ENCODE results near the gene CALML5.

The CALML5 gene, protein sequence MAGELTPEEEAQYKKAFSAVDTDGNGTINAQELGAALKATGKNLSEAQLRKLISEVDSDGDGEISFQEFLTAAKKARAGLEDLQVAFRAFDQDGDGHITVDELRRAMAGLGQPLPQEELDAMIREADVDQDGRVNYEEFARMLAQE

GRCh38 chr10:5499493-5500140 is at the start of gene CALML5:
Gene CALML5 (minus strand): TSS chr10:5499570. CDS start chr10:5499438, 132 bp downstream.
- DNase-seq (ENCODE audit: low read depth in 2 of 2), result no peak

DNA sequence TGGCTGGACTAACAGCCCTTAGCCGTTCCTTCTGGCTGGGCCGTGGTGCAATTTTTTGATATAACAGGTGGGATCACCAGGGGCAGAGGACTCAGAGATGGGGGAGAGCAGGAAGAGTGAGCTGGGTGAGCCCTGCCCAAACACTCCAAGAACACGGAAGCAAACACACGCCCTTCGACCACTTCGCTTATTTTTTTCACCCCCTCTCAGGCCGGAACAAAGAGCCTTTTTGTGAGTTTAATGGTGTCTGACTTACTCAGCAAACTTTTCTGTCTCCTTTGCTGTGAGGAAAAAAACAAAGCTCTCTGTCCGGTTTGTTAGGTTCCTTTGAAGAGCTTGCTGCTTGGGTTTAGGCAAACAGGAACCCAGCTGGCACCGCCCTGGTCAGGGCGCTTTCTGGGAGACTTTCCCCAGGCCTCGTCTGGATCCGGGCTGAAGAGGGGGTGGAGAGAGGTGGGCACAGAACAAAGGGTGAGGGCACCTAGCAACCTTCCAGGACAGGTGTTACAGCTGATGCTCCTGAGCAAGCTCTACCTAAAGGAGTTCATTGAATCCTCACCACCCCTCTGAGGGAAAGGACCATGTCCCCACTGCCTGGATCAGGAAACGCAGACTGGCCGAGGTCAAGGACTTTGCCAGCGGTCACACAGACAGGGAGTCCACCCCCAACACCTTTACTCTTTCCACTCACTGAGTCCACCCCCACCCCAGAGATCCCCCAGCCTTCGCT is 48.7 kb upstream of the CALML5 start:
- no peak for DNase-seq (ENCODE audit: low read depth in 2 of 2)

- DNase-seq (ENCODE audit: low read depth in 2 of 2), result no peak
These were observed 48.2 kb upstream of the CALML5 start for GRCh38 chr10:5547681-5547930.

DNA sequence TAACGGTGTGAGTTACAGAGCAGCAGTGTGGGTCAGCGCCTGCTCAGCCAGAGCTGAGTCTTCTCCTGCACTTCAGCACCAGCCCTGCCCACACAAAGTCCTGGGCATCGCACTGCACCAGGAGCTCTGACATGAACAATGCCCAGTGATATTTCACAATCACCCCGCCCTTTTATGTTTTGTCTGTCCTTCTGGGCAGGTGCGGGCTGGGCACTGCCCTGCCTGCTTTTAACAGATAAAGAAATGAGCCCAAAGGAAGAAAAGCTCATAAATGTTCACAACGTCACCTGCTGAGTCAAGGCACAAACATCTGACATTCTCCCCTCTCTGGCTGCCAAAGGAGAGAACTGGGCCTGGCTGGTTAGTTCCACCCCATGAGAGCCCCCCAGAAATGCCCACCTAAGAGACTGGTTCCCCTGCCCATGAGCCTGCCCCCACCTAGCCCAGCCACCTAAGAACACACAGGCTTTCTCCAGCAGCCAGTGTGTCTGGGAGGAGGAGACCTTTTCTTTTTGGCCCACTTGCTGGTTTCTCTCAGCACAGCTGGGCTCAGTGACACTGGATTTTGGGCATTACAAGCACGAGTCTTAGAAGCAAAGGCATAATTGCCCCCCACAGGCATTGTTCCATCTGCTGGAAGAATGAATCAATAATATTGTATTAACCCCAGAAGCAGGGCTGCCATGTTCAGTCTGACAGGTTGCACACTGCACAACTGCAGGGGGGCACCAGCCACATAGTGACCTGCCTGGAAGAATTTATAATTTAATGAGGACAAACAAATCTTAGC is 47.7 kb upstream of the CALML5 start:
- no peak for DNase-seq (ENCODE audit: low read depth in 2 of 2)

DNA sequence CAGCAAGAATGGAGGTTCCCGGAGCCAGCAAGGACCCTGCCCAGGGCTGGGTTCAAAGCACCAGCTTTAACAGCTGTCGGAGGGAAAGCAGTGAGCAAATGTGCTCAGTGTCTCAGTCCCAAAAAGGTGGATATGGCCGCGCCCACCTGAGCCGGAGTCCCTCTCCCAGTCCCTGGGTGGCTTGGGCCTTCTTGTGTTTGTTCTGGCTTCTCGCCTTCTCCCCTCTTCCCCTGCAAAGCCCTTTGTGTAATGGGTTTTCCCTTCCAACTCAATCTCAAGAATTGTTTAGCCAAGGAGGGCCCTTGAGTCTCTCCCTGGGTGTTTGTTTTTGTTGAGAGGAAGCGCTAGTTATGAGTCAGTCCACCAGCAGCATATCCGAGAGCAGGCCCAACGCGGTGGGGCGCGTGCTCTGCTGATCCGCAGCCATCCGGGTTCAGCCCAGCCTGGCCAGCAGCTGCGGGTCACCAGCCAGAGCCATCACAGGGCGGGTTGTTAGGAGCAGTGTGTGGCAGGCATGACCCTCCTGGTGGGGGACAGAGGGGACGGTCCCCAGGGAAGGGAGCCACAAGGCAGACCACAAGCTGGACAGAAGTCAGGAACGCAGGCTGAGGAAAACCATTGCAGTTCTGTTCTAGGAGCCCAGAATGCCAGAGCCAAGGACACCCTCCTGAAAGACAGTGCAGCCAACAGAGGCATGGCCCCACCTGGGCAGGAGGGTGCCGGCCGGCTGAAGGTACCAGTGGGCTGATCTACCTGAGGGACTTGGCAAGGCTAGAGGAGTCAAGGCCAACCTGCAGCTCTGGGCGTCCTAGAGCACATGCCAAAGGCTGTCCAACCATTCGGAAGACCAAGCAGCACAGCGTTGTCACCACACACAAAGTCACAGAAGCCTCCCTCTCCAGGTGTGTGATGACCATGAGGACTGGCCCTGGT is 46.7 kb upstream of the CALML5 start:
- no peak for DNase-seq (ENCODE audit: low read depth in 2 of 2)

GRCh38 chr10:5545426-5545777 is 46.0 kb upstream of the CALML5 start:
- no peak for DNase-seq (ENCODE audit: low read depth in 2 of 2)

DNA sequence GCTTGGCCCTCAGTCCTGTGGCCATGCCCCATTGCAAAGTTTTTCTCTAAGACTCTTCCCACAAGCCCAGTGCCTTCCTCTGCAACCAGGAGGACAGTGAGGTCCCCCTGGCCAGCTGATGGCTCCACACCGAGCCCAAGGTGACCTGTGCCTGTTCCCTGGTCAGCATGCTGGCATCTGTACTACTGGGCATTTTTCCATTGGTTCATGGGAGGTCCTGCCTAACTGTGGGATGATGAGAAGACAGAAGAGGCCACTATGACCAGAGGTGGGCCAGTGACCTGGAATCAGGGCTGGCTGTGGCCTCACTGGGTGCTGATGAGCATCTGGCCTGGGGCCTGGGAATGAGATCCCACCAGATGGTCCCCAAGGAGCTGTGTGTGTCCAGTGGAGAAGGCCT is 45.6 kb upstream of the CALML5 start:
- DNase-seq (ENCODE audit: low read depth in 2 of 2), result no peak

DNA sequence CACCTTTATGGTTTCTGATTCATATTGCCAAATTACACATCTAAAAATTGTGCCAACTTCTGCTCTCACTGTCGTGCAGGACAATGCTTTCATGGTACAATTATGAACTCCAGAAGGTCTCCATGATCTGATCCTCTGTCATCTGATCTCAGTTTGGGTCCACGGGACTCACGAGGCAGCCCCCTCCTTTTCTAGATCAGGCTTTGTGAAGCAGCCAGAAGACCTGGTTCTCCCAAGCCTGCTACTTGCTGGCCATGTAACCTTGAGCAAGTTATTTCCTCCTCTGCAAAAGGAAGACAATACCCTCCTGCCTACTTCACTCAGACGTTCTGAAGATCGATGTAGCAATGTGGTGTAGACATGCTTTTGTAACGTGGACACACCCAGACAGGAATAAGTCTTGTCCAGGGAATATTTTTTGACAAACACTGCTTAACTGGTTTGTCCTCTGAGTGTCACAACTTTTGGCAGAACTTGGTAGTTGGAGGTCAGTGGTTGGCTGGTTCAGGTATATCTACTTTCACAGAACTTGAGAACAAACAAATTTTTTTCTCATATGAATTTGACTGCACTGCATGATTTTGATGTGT is 44.9 kb upstream of the CALML5 start:
- no peak for DNase-seq (ENCODE audit: low read depth in 2 of 2)

GRCh38 chr10:5543623-5544022 is 44.3 kb upstream of the CALML5 start:
- DNase-seq (ENCODE audit: low read depth in 2 of 2), result no peak

- no peak for DNase-seq (ENCODE audit: low read depth in 2 of 2)
These were observed 42.7 kb upstream of the CALML5 start for GRCh38 chr10:5542100-5542499.

GRCh38 chr10:5540891-5541290 is 41.5 kb upstream of the CALML5 start:
- DNase-seq (ENCODE audit: low read depth in 2 of 2), result no peak

DNA sequence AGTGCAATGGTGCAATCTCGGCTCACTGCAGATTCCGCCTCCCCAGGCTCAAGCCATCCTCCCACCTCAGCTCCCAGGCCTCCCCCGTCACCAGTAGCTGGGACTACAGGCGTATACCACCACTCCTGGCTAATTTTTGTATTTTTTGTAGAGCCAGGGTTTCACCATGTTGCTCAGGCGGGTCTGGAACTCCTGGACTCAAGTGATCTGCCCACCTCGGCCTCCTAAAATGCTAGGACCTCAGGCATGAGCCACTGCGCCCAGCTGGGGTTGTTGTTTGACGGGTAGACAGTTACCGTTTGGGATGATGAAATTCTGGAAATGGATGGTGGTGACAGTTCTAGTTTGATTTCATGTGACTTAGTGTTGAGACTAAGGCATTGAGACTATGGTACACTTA is 40.7 kb upstream of the CALML5 start:
- DNase-seq (ENCODE audit: low read depth in 2 of 2), result no peak

GRCh38 chr10:5538892-5539651 is 39.7 kb upstream of the CALML5 start:
- no peak for DNase-seq (ENCODE audit: low read depth in 2 of 2)

GRCh38 chr10:5538446-5538845 is 39.1 kb upstream of the CALML5 start:
- DNase-seq (ENCODE audit: low read depth in 2 of 2), result no peak

DNA sequence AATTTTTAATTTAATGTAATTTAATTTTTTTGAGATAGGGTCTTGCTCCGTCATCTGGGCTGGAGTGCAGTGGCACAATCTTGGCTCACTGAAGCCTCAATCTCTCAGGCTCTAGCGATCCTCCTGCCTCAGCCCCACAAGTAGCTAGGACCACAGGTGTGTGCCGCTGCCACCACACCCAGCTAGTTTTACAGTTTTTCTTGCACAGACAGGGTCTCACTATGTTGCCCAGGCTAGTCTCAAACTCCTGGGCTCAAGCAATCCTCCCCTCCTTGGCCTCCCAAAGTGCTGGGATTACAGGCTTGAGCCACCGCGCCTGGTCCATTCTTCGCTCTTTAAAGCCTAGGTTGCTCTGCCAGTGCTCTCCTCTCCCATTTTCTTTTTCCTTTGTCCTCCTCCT is 38.3 kb upstream of the CALML5 start:
- DNase-seq (ENCODE audit: low read depth in 2 of 2), result no peak

- no peak for DNase-seq (ENCODE audit: low read depth in 2 of 2)
These were observed 37.2 kb upstream of the CALML5 start for GRCh38 chr10:5536486-5537081.

GRCh38 chr10:5534880-5535856 is 35.8 kb upstream of the CALML5 start:
- DNase-seq (ENCODE audit: low read depth in 2 of 2), result no peak

DNA sequence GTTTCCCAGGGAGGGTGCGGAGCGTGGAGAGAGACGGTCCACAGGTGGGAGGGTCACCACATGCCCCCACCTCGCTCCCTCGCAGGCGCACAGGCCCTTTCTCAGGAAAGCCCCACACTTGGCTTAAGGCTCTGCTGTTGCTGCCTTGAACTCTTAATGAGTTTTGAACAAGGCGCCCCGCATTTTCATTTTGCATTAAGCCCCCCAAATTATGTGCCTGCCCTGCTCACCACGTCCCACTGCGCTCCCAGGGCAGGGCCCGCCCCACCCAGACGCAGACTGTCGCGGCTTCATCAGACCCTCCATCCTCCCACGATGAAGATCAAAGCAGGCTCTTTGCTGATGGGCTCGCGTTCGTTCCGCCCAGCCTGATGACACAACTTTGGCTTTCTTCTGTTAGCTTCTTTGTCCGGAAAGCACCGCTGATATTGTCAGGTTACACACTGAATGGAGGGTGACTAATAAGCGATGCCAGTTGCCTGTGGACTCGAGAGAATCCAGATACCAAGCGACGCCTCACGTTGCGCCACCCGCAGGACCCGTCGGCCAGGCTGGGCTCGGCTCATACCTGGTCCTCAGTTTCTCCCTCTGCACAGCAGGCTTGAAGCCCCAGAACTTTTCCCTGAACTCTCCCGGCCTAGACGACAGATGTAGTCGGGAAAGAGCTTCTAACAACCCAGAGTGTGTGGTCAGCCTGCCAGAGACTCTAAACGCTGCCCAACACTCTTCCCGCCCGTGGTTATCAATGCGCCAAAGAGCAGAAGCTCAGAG is 34.9 kb upstream of the CALML5 start:
- DNase-seq (ENCODE audit: low read depth in 2 of 2), result no peak

All from stimulated activated CD8-positive, alpha-beta memory T cell treated with anti-CD3 and anti-CD28 coated beads, Interleukin-15, amount 100 ng/mL, for 4 hours (primary cell).